Measurements from ENCODE around the gene LCN10. TPM values are rescaled to one million over a fixed set of nuclear protein-coding genes. Genes with fewer than 3 reads are reported as not detected.
"Not testable (repeated sequence)": the region's sequence is repeated elsewhere in the genome, so short reads cannot be mapped to it uniquely, and the experiment has no call there.

Gene LCN10
- total RNA-seq, 2 experiments from 2014 or later, result 1.2 to 1.5 TPM

GRCh38 chr9:136759436-136760325 lies 16.9 kb upstream of the LCN10 start:
- H3K4me1 Mint-ChIP-seq (ENCODE audit: low read depth), result no peaks in the 10 kb centered on the region
- CTCF ChIA-PET, result interaction anchor here (1.1 to 2.9 kb wide), 6 partner anchors 18 to 276 kb away, joined by 5 to 17 read pairs (median 6); no protein-coding TSS in a partner anchor
- intact Hi-C loops (cut with micrococcal nuclease), result loop anchor here (10.0 kb wide), 1 partner anchor 55 kb away; no protein-coding TSS in a partner anchor
- peaks cover 6% of the 10 kb centered on the region for H3K36me3 Mint-ChIP-seq
- peaks cover 12% of the 10 kb centered on the region for H3K9me3 Mint-ChIP-seq
- H3K27me3 Mint-ChIP-seq, result peaks cover 21% of the 10 kb centered on the region
- no peak for DNase-seq
- H3K4me3 Mint-ChIP-seq, result no peak overlapping the region
- POLR2A ChIA-PET, result no interaction called here
- H3K27ac Mint-ChIP-seq, result no peak overlapping the region

GRCh38 chr9:136759001-136759400 lies 16.3 kb upstream of the LCN10 start:
- DNase-seq, result no peak
- H3K27me3 Mint-ChIP-seq, result peaks cover 21% of the 10 kb centered on the region
- no peak overlapping the region for H3K4me3 Mint-ChIP-seq
- CTCF ChIA-PET, result interaction anchor here (0.7 to 2.9 kb wide), 6 partner anchors 17 to 276 kb away, joined by 3 to 17 read pairs (median 6); no protein-coding TSS in a partner anchor
- H3K36me3 Mint-ChIP-seq, result peaks cover 6% of the 10 kb centered on the region
- intact Hi-C loops (cut with micrococcal nuclease), result loop anchor here (10.0 kb wide), 1 partner anchor 54 kb away; no protein-coding TSS in a partner anchor
- POLR2A ChIA-PET, result no interaction called here
- no peaks in the 10 kb centered on the region for H3K4me1 Mint-ChIP-seq (ENCODE audit: low read depth)
- H3K27ac Mint-ChIP-seq, result no peak overlapping the region
- H3K9me3 Mint-ChIP-seq, result peaks cover 12% of the 10 kb centered on the region

- peaks cover 18% of the 10 kb centered on the region for H3K27me3 Mint-ChIP-seq
- H3K9me3 Mint-ChIP-seq, result peaks cover 14% of the 10 kb centered on the region
- peaks cover 6% of the 10 kb centered on the region for H3K36me3 Mint-ChIP-seq
- intact Hi-C loops (cut with micrococcal nuclease), result loop anchor here (10.0 kb wide), 1 partner anchor 53 kb away; no protein-coding TSS in a partner anchor
- ChIA-PET CTCF (interaction anchor here (0.7 to 2.9 kb wide), 7 partner anchors 11 to 42 kb away, joined by 3 to 17 read pairs (median 5); no protein-coding TSS in a partner anchor), POLR2A (no interaction called here)
- no peaks in the 10 kb centered on the region for H3K4me1 Mint-ChIP-seq (ENCODE audit: low read depth)
- DNase-seq, result no peak
- no peak overlapping the region for H3K27ac Mint-ChIP-seq
- H3K4me3 Mint-ChIP-seq, result no peak overlapping the region
Observed at GRCh38 chr9:136757751-136758140, 15.0 kb upstream of the LCN10 start.

GRCh38 chr9:136757328-136757727 lies 14.6 kb upstream of the LCN10 start:
- intact Hi-C loops (cut with micrococcal nuclease), result loop anchor here (10.0 kb wide), 1 partner anchor 53 kb away; no protein-coding TSS in a partner anchor
- peaks cover 19% of the 10 kb centered on the region for H3K27me3 Mint-ChIP-seq
- no peaks in the 10 kb centered on the region for H3K4me1 Mint-ChIP-seq (ENCODE audit: low read depth)
- no peak for DNase-seq
- ChIA-PET CTCF (interaction anchor here (0.7 to 2.9 kb wide), 6 partner anchors 12 to 43 kb away, joined by 3 to 17 read pairs (median 4); no protein-coding TSS in a partner anchor), POLR2A (no interaction called here)
- peaks cover 10% of the 10 kb centered on the region for H3K36me3 Mint-ChIP-seq
- H3K27ac Mint-ChIP-seq, result no peak overlapping the region
- peaks cover 18% of the 10 kb centered on the region for H3K9me3 Mint-ChIP-seq
- no peak overlapping the region for H3K4me3 Mint-ChIP-seq

- Mint-ChIP-seq H3K27ac (no peak overlapping the region), H3K27me3 (peaks cover 24% of the 10 kb centered on the region), H3K4me1 (ENCODE audit: low read depth) (no peaks in the 10 kb centered on the region), H3K4me3 (no peak overlapping the region), H3K36me3 (peaks cover 15% of the 10 kb centered on the region), H3K9me3 (peaks cover 23% of the 10 kb centered on the region)
- CTCF ChIA-PET, result interaction anchor here (2.9 kb wide), 1 partner anchor 21 kb away, joined by 17 read pairs; no protein-coding TSS in a partner anchor
- intact Hi-C loops (cut with micrococcal nuclease), result loop anchor here (10.0 kb wide), 1 partner anchor 52 kb away; no protein-coding TSS in a partner anchor
- DNase-seq, result no peak
- POLR2A ChIA-PET, result no interaction called here
Observed at GRCh38 chr9:136756836-136757235, 14.1 kb upstream of the LCN10 start.

GRCh38 chr9:136756134-136756438 lies 13.3 kb upstream of the LCN10 start:
- Mint-ChIP-seq H3K4me3 (no peak overlapping the region), H3K9me3 (peaks cover 31% of the 10 kb centered on the region), H3K36me3 (peaks cover 19% of the 10 kb centered on the region), H3K27me3 (peaks cover 24% of the 10 kb centered on the region), H3K27ac (no peak overlapping the region), H3K4me1 (ENCODE audit: low read depth) (no peaks in the 10 kb centered on the region)
- ChIA-PET CTCF (no interaction called here), POLR2A (no interaction called here)
- intact Hi-C loops (cut with micrococcal nuclease), result loop anchor here (10.0 kb wide), 1 partner anchor 51 kb away; no protein-coding TSS in a partner anchor
- DNase-seq, result no peak

- H3K27ac Mint-ChIP-seq; POLR2A ChIA-PET; H3K4me1 Mint-ChIP-seq (ENCODE audit: low read depth); CTCF ChIA-PET; H3K4me3 Mint-ChIP-seq; DNase-seq: not testable (repeated sequence)
- H3K9me3 Mint-ChIP-seq, result peaks cover 35% of the 10 kb centered on the region
- H3K36me3 Mint-ChIP-seq, result peaks cover 19% of the 10 kb centered on the region
- peaks cover 22% of the 10 kb centered on the region for H3K27me3 Mint-ChIP-seq
- intact Hi-C loops (cut with micrococcal nuclease), result loop anchor here (10.0 kb wide), 1 partner anchor 51 kb away; no protein-coding TSS in a partner anchor
Observed at GRCh38 chr9:136755302-136756133, 12.8 kb upstream of the LCN10 start.

- Mint-ChIP-seq H3K9me3 (peaks cover 35% of the 10 kb centered on the region), H3K4me3 (no peak overlapping the region), H3K36me3 (peaks cover 19% of the 10 kb centered on the region), H3K4me1 (ENCODE audit: low read depth) (peaks cover 9% of the 10 kb centered on the region), H3K27me3 (peaks cover 18% of the 10 kb centered on the region), H3K27ac (no peak overlapping the region)
- CTCF ChIA-PET, result interaction anchor here (1.1 kb wide), 1 partner anchor 280 kb away, joined by 3 read pairs; no protein-coding TSS in a partner anchor
- POLR2A ChIA-PET, result no interaction called here
- no peak for DNase-seq
- intact Hi-C loops (cut with micrococcal nuclease), result loop anchor here (10.0 kb wide), 1 partner anchor 50 kb away; no protein-coding TSS in a partner anchor
Observed at GRCh38 chr9:136754626-136755301, 12.0 kb upstream of the LCN10 start.

- no peak for DNase-seq
- Mint-ChIP-seq H3K27me3 (peaks cover 18% of the 10 kb centered on the region), H3K27ac (no peak overlapping the region), H3K9me3 (peaks cover 35% of the 10 kb centered on the region), H3K36me3 (peaks cover 19% of the 10 kb centered on the region), H3K4me3 (no peak overlapping the region), H3K4me1 (ENCODE audit: low read depth) (peaks cover 9% of the 10 kb centered on the region)
- CTCF ChIA-PET, result interaction anchor here (1.1 kb wide), 1 partner anchor 281 kb away, joined by 3 read pairs; no protein-coding TSS in a partner anchor
- intact Hi-C loops (cut with micrococcal nuclease), result loop anchor here (10.0 kb wide), 1 partner anchor 49 kb away; no protein-coding TSS in a partner anchor
- POLR2A ChIA-PET, result no interaction called here
Observed at GRCh38 chr9:136754059-136754572, 11.4 kb upstream of the LCN10 start.

- H3K4me3 Mint-ChIP-seq, result no peak overlapping the region
- ChIA-PET POLR2A (no interaction called here), CTCF (interaction anchor here (1.1 kb wide), 1 partner anchor 281 kb away, joined by 3 read pairs; no protein-coding TSS in a partner anchor)
- peaks cover 19% of the 10 kb centered on the region for H3K36me3 Mint-ChIP-seq
- H3K27ac Mint-ChIP-seq, result no peak overlapping the region
- DNase-seq, result no peak
- H3K4me1 Mint-ChIP-seq (ENCODE audit: low read depth), result peaks cover 9% of the 10 kb centered on the region
- H3K27me3 Mint-ChIP-seq, result peaks cover 18% of the 10 kb centered on the region
- peaks cover 35% of the 10 kb centered on the region for H3K9me3 Mint-ChIP-seq
- intact Hi-C loops (cut with micrococcal nuclease), result loop anchor here (10.0 kb wide), 1 partner anchor 49 kb away; no protein-coding TSS in a partner anchor
Observed at GRCh38 chr9:136753371-136754058, 10.8 kb upstream of the LCN10 start.

All from activated CD4-positive, alpha-beta memory T cell treated with anti-CD3 and anti-CD28 coated beads for 36 hours (primary cell).